NCI-H82 (cell line): Measurements from ENCODE around the gene ANKRD53.

Source experiments
- DNase-seq: peaks from one replicate; lab custom pipeline; 2025; lab: John Stamatoyannopoulos, UW

Gene ANKRD53

GRCh38 chr2:70966681-70967080 is 11.7 kb upstream of the ANKRD53 start:
- DNase-seq = no peak

- DNase-seq = no peak
Observed at GRCh38 chr2:70967189-70967588, 11.2 kb upstream of the ANKRD53 start.

- DNase-seq = no peak
Observed at GRCh38 chr2:70974592-70974991, 3.8 kb upstream of the ANKRD53 start.

GRCh38 chr2:70975237-70975636 is 3.2 kb upstream of the ANKRD53 start:
- no peak for DNase-seq

GRCh38 chr2:70977605-70978205 is 725 bp upstream of the ANKRD53 start:
- no peak for DNase-seq

GRCh38 chr2:70979180-70979488 is 704 bp downstream of the ANKRD53 start:
- DNase-seq = no peak

- DNase-seq = no peak
Observed at GRCh38 chr2:70979626-70980025, 1.2 kb downstream of the ANKRD53 start.

GRCh38 chr2:70981421-70981820 is 3.0 kb downstream of the ANKRD53 start:
- no peak for DNase-seq

- DNase-seq = no peak
Observed at GRCh38 chr2:70981866-70982810, 3.7 kb downstream of the ANKRD53 start.

- DNase-seq = peak; percentile 39
Observed at GRCh38 chr2:70982971-70983370, 4.5 kb downstream of the ANKRD53 start.

- DNase-seq = peak; percentile 96
Observed at GRCh38 chr2:70983506-70984227, 5.2 kb downstream of the ANKRD53 start.

GRCh38 chr2:70984228-70984575 is 5.8 kb downstream of the ANKRD53 start:
- DNase-seq = no peak

GRCh38 chr2:70984576-70985282 is 6.3 kb downstream of the ANKRD53 start:
- peak; percentile 22 for DNase-seq

- DNase-seq = no peak
Observed at GRCh38 chr2:70985283-70985688, 6.9 kb downstream of the ANKRD53 start.

- no peak for DNase-seq
Observed at GRCh38 chr2:70985956-70986355, 7.5 kb downstream of the ANKRD53 start.

- DNase-seq = no peak
Observed at GRCh38 chr2:70986499-70987189, 8.2 kb downstream of the ANKRD53 start.

GRCh38 chr2:70987386-70987785 is 9.0 kb downstream of the ANKRD53 start:
- DNase-seq = no peak

GRCh38 chr2:70988151-70988550 is 9.7 kb downstream of the ANKRD53 start:
- DNase-seq = no peak

- DNase-seq = no peak
Observed at GRCh38 chr2:70988726-70989648, 10.6 kb downstream of the ANKRD53 start.

GRCh38 chr2:70990216-70990615 is 11.8 kb downstream of the ANKRD53 start:
- no peak for DNase-seq

- DNase-seq = no peak
Observed at GRCh38 chr2:70991142-70991541, 12.7 kb downstream of the ANKRD53 start.
